ENCODE results near the gene PRPF6. TPM values are rescaled to one million over a fixed set of nuclear protein-coding genes. Genes with fewer than 3 reads are reported as not detected.

PRPF6 gene
- total and polyA plus RNA-seq, 2 of the 13 experiments (the other 11 are each of a cell fraction or from before 2014, with no cell fraction given), result 63.7 to 101 TPM

DNA sequence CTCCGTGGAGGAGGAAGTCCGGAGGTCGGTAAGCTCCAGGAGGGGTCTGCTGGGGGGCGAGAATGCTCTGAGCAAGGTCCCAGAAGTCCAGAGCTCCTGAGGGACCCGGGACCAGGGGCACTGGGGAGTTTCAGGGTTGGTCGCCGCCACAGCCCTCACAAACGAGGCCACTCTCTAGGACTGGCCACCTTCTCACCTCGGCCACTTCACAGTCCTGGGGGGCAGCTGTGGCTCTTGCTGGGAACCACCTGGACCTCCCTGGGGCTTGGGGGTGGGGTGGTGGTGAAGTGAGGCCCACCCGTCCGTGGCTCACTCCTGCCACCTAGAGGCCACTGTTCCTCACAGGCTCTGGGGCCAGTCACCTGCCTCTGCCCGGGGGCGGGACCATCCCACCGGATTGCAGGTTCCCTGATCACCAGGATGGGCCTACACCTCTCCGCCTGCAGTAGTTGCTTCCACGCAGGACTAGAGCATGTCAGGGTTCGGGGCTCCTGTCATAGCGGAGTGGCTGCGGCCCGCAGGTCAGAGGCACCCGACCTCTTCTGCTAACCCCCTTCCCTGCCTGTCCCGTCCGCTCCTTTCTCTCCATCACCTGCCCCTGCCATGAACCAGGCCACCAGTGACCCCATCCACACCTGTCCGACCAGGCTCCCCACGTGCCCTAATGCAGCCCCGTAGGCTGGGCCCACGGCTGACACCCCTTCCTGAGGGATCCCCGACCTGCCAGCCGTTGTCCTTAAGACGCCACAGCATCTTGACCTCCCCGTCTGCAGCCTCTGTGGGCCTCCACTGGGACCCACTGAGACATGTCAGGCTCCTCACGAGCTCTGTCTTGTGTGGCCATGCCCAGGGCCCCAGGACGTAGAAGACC is 76.9 kb downstream of the PRPF6 start (continued):
- TF ChIP-seq, protein P1, sequence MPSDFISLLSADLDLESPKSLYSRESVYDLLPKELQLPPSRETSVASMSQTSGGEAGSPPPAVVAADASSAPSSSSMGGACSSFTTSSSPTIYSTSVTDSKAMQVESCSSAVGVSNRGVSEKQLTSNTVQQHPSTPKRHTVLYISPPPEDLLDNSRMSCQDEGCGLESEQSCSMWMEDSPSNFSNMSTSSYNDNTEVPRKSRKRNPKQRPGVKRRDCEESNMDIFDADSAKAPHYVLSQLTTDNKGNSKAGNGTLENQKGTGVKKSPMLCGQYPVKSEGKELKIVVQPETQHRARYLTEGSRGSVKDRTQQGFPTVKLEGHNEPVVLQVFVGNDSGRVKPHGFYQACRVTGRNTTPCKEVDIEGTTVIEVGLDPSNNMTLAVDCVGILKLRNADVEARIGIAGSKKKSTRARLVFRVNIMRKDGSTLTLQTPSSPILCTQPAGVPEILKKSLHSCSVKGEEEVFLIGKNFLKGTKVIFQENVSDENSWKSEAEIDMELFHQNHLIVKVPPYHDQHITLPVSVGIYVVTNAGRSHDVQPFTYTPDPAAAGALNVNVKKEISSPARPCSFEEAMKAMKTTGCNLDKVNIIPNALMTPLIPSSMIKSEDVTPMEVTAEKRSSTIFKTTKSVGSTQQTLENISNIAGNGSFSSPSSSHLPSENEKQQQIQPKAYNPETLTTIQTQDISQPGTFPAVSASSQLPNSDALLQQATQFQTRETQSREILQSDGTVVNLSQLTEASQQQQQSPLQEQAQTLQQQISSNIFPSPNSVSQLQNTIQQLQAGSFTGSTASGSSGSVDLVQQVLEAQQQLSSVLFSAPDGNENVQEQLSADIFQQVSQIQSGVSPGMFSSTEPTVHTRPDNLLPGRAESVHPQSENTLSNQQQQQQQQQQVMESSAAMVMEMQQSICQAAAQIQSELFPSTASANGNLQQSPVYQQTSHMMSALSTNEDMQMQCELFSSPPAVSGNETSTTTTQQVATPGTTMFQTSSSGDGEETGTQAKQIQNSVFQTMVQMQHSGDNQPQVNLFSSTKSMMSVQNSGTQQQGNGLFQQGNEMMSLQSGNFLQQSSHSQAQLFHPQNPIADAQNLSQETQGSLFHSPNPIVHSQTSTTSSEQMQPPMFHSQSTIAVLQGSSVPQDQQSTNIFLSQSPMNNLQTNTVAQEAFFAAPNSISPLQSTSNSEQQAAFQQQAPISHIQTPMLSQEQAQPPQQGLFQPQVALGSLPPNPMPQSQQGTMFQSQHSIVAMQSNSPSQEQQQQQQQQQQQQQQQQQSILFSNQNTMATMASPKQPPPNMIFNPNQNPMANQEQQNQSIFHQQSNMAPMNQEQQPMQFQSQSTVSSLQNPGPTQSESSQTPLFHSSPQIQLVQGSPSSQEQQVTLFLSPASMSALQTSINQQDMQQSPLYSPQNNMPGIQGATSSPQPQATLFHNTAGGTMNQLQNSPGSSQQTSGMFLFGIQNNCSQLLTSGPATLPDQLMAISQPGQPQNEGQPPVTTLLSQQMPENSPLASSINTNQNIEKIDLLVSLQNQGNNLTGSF (CRISPR knock-in tag; IDR thresholded peaks at IDR 0.05), result no peak
- no peak for TF ChIP-seq ZKSCAN5 (CRISPR knock-in tag; IDR thresholded peaks at IDR 0.05)
- no peak; the same call in 1 of the 2 replicates for TF ChIP-seq NFYC (CRISPR knock-in tag; IDR thresholded peaks at IDR 0.05)
- TF ChIP-seq PTBP1 (IDR thresholded peaks at IDR 0.05; ENCODE audit: low read depth, low read length, poor library complexity, severe bottlenecking), result no peak
- TF ChIP-seq HDAC2 (CRISPR knock-in tag; IDR thresholded peaks at IDR 0.05), result peak; percentile 43; the same call in 1 of the 2 replicates
- TF ChIP-seq NR3C1 (CRISPR knock-in tag; IDR thresholded peaks at IDR 0.05), result no peak
- TF ChIP-seq MTA1 (CRISPR knock-in tag; IDR thresholded peaks at IDR 0.05; ENCODE audit: borderline replicate concordance), result peak; percentile 39; the same call in 1 of the 2 replicates
- TF ChIP-seq JARID2 (CRISPR knock-in tag; IDR thresholded peaks at IDR 0.05; ENCODE audit: insufficient replicate concordance), result no peak
- TF ChIP-seq, protein P2, sequence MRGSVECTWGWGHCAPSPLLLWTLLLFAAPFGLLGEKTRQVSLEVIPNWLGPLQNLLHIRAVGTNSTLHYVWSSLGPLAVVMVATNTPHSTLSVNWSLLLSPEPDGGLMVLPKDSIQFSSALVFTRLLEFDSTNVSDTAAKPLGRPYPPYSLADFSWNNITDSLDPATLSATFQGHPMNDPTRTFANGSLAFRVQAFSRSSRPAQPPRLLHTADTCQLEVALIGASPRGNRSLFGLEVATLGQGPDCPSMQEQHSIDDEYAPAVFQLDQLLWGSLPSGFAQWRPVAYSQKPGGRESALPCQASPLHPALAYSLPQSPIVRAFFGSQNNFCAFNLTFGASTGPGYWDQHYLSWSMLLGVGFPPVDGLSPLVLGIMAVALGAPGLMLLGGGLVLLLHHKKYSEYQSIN (CRISPR knock-in tag; IDR thresholded peaks at IDR 0.05; ENCODE audit: borderline replicate concordance), result no peak
- TF ChIP-seq SIN3B (IDR thresholded peaks at IDR 0.05; ENCODE audit: low read length), result peak; percentile 60; the same call in 1 of the 2 replicates
- TF ChIP-seq, protein P3, sequence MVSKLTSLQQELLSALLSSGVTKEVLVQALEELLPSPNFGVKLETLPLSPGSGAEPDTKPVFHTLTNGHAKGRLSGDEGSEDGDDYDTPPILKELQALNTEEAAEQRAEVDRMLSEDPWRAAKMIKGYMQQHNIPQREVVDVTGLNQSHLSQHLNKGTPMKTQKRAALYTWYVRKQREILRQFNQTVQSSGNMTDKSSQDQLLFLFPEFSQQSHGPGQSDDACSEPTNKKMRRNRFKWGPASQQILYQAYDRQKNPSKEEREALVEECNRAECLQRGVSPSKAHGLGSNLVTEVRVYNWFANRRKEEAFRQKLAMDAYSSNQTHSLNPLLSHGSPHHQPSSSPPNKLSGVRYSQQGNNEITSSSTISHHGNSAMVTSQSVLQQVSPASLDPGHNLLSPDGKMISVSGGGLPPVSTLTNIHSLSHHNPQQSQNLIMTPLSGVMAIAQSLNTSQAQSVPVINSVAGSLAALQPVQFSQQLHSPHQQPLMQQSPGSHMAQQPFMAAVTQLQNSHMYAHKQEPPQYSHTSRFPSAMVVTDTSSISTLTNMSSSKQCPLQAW (CRISPR knock-in tag; IDR thresholded peaks at IDR 0.05), result no peak; the same call in 1 of the 2 replicates
- TF ChIP-seq, protein P4, sequence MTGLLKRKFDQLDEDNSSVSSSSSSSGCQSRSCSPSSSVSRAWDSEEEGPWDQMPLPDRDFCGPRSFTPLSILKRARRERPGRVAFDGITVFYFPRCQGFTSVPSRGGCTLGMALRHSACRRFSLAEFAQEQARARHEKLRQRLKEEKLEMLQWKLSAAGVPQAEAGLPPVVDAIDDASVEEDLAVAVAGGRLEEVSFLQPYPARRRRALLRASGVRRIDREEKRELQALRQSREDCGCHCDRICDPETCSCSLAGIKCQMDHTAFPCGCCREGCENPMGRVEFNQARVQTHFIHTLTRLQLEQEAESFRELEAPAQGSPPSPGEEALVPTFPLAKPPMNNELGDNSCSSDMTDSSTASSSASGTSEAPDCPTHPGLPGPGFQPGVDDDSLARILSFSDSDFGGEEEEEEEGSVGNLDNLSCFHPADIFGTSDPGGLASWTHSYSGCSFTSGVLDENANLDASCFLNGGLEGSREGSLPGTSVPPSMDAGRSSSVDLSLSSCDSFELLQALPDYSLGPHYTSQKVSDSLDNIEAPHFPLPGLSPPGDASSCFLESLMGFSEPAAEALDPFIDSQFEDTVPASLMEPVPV (CRISPR knock-in tag; IDR thresholded peaks at IDR 0.05), result peak; percentile 80; the same call in 1 of the 2 replicates
- no peak for TF ChIP-seq GFI1 (CRISPR knock-in tag; IDR thresholded peaks at IDR 0.05; ENCODE audit: borderline replicate concordance)
- 0 out of 2 replicates have a peak, but pooled peaks have one; percentile 27 for TF ChIP-seq TGIF2 (CRISPR knock-in tag; IDR thresholded peaks at IDR 0.05)
- TF ChIP-seq RBM39 (IDR thresholded peaks at IDR 0.05; ENCODE audit: low read depth, low read length, poor library complexity, severe bottlenecking), result no peak
- no peak for TF ChIP-seq SNAPC2 (CRISPR knock-in tag; IDR thresholded peaks at IDR 0.05)
- TF ChIP-seq SP2 (CRISPR knock-in tag; IDR thresholded peaks at IDR 0.05), result no peak
- peak; percentile 70; the same call in 1 of the 2 replicates for TF ChIP-seq MAZ (IDR thresholded peaks at IDR 0.05; ENCODE audit: borderline replicate concordance, low read depth, low read length)
- TF ChIP-seq MAZ (CRISPR knock-in tag; IDR thresholded peaks at IDR 0.05; ENCODE audit: low read depth), result peak; percentile 77; the same call in 1 of the 2 replicates

Measured in HepG2 (cell line).